NCI-H2081 (cell line): ENCODE measurements around the gene COG6.

Experiments
- DNase-seq, 2 experiments: peaks; one replicate each; lab custom pipeline; 2025; lab: John Stamatoyannopoulos, UW

Gene COG6

GRCh38 chr13:39682310-39682709 is 26.8 kb downstream of the COG6 start:
- DNase-seq: no peak

- no peak for DNase-seq
Measured at GRCh38 chr13:39682788-39683187, 27.3 kb downstream of the COG6 start.

- peak; percentile 8 to 13 for DNase-seq
Measured at GRCh38 chr13:39684531-39685137, 29.2 kb downstream of the COG6 start.

GRCh38 chr13:39685652-39686051 is 30.2 kb downstream of the COG6 start:
- no peak for DNase-seq

GRCh38 chr13:39688278-39688677 is 32.8 kb downstream of the COG6 start:
- no peak for DNase-seq

- no peak for DNase-seq
Measured at GRCh38 chr13:39688699-39689405, 33.4 kb downstream of the COG6 start.

- no peak for DNase-seq
Measured at GRCh38 chr13:39692660-39693438, 37.4 kb downstream of the COG6 start.

GRCh38 chr13:39699274-39699673 is 43.8 kb downstream of the COG6 start:
- no peak for DNase-seq

- no peak for DNase-seq
Measured at GRCh38 chr13:39712626-39713025, 57.2 kb downstream of the COG6 start.

GRCh38 chr13:39729156-39729555 is 73.7 kb downstream of the COG6 start:
- no peak for DNase-seq

- no peak for DNase-seq
Measured at GRCh38 chr13:39734952-39735351, 79.5 kb downstream of the COG6 start.

GRCh38 chr13:39737047-39737446 is 81.6 kb downstream of the COG6 start:
- no peak for DNase-seq

GRCh38 chr13:39740761-39741160 is 85.3 kb downstream of the COG6 start:
- DNase-seq: no peak

- DNase-seq: no peak
Measured at GRCh38 chr13:39748961-39749360, 93.5 kb downstream of the COG6 start.

GRCh38 chr13:39749528-39749927 is 94.1 kb downstream of the COG6 start:
- no peak for DNase-seq

GRCh38 chr13:39751805-39752204 is 96.3 kb downstream of the COG6 start:
- DNase-seq: no peak

- DNase-seq: no peak
Measured at GRCh38 chr13:39760521-39760920, 105.1 kb downstream of the COG6 start.

- DNase-seq: peak; percentile 57 to 89
Measured at GRCh38 chr13:39765801-39766463, 110.5 kb downstream of the COG6 start.

GRCh38 chr13:39766464-39767158 is 111.1 kb downstream of the COG6 start:
- DNase-seq: no peak

GRCh38 chr13:39767791-39768517 is 112.5 kb downstream of the COG6 start:
- peak; percentile 62 to 76 for DNase-seq

- DNase-seq: no peak
Measured at GRCh38 chr13:39768962-39769361, 113.5 kb downstream of the COG6 start.
